A172 (cell line): ENCODE data around the gene SPACA7. TPM values are rescaled to one million over a fixed set of nuclear protein-coding genes. Genes with fewer than 3 reads are reported as not detected.

Experiments used
- DNase-seq: peaks from one replicate; pipeline ENCODE4 v3.0.0-alpha.2; 2015; ENCODE audit warnings: low spot score
- total RNA-seq: library from RNA; depleted of rRNA; stranded (reverse); fragments of >200 nt; shearing (Covaris generic); gene quantifications from 2 replicates; pipeline ENCODE4 v1.2.3, GENCODE V29; 2014

SPACA7 gene
- total RNA-seq, 1 experiment from 2014 or later: not detected

- no peak for DNase-seq
Measured at GRCh38 chr13:112447761-112448603, 71.8 kb downstream of the SPACA7 start.

GRCh38 chr13:112448621-112449544 is 72.7 kb downstream of the SPACA7 start:
- no peak for DNase-seq

GRCh38 chr13:112449545-112449930 is 73.4 kb downstream of the SPACA7 start:
- DNase-seq: no peak

- no peak for DNase-seq
Measured at GRCh38 chr13:112450118-112450903, 74.2 kb downstream of the SPACA7 start.

GRCh38 chr13:112450904-112451240 is 74.7 kb downstream of the SPACA7 start:
- no peak for DNase-seq

GRCh38 chr13:112451512-112452379 is 75.6 kb downstream of the SPACA7 start:
- DNase-seq: no peak

- no peak for DNase-seq
Measured at GRCh38 chr13:112452380-112453206, 76.4 kb downstream of the SPACA7 start.

GRCh38 chr13:112453207-112453829 is 77.2 kb downstream of the SPACA7 start:
- DNase-seq: no peak

GRCh38 chr13:112453874-112454647 is 77.9 kb downstream of the SPACA7 start:
- no peak for DNase-seq

- no peak for DNase-seq
Measured at GRCh38 chr13:112454648-112455334, 78.6 kb downstream of the SPACA7 start.

GRCh38 chr13:112455476-112456059 is 79.4 kb downstream of the SPACA7 start:
- no peak for DNase-seq

GRCh38 chr13:112456138-112457056 is 80.2 kb downstream of the SPACA7 start:
- DNase-seq: no peak

- no peak for DNase-seq
Measured at GRCh38 chr13:112457081-112457480, 80.9 kb downstream of the SPACA7 start.

GRCh38 chr13:112457485-112457884 is 81.3 kb downstream of the SPACA7 start:
- no peak for DNase-seq

GRCh38 chr13:112462408-112462807 is 86.3 kb downstream of the SPACA7 start:
- no peak for DNase-seq

- DNase-seq: no peak
Measured at GRCh38 chr13:112464720-112465119, 88.6 kb downstream of the SPACA7 start.
